Mesenchymal stem cell (in vitro differentiated cells and primary cell): Measurements from ENCODE around the gene LAMC3.

Experiments
- DNase-seq: peaks from one replicate; pipeline ENCODE4 v3.0.0-alpha.2; 2013
- H2AFZ ChIP-seq: one replicate; pipeline ENCODE4 v1.6.1; 2013; ENCODE audit warnings: low read depth, mild to moderate bottlenecking, control low read depth, inconsistent platforms, low read length, moderate library complexity
- H2AK5ac ChIP-seq: 2 replicates; pipeline ENCODE4 v1.6.1; 2013; ENCODE audit warnings: low read length, moderate library complexity, mild to moderate bottlenecking, inconsistent platforms; ENCODE audit not compliant: severe bottlenecking
- H2BK120ac ChIP-seq: one replicate; pipeline ENCODE4 v1.6.1; 2013; ENCODE audit warnings: low read depth, mild to moderate bottlenecking, inconsistent platforms, low read length, moderate library complexity
- H2BK12ac ChIP-seq, 2 experiments: one replicate each; pipeline ENCODE4 v1.6.1; 2013; ENCODE audit warnings: inconsistent platforms in 2 of 2, low read length in 2 of 2, mild to moderate bottlenecking in 2 of 2, moderate library complexity in 2 of 2, control low read depth in 1 of 2
- H2BK15ac ChIP-seq: one replicate; pipeline ENCODE4 v1.6.1; 2013; ENCODE audit warnings: mild to moderate bottlenecking, low read depth, inconsistent platforms; ENCODE audit not compliant: poor library complexity, severe bottlenecking
- H2BK5ac ChIP-seq: 2 replicates; pipeline ENCODE4 v1.6.1; 2013; ENCODE audit warnings: low read depth, mild to moderate bottlenecking, low read length, control low read depth, inconsistent platforms; ENCODE audit not compliant: poor library complexity, severe bottlenecking
- H3K14ac ChIP-seq, 2 experiments: one replicate each; pipeline ENCODE4 v1.6.1; 2013; ENCODE audit warnings: inconsistent platforms in 2 of 2, low read length in 2 of 2, control low read depth in 1 of 2, mild to moderate bottlenecking in 1 of 2, moderate library complexity in 1 of 2
- H3K18ac ChIP-seq, 2 experiments: one replicate each; pipeline ENCODE4 v1.6.1; 2013; ENCODE audit warnings: inconsistent platforms in 2 of 2, low read length in 2 of 2, control low read depth in 1 of 2, low read depth in 1 of 2, mild to moderate bottlenecking in 1 of 2
- H3K23ac ChIP-seq, 2 experiments: one replicate each; pipeline ENCODE4 v1.6.1; 2013; ENCODE audit warnings: inconsistent platforms in 2 of 2, low read length in 2 of 2, mild to moderate bottlenecking in 2 of 2, moderate library complexity in 2 of 2, control low read depth in 1 of 2
- H3K27ac ChIP-seq: 2 replicates; pipeline ENCODE4 v1.5.1; 2013; ENCODE audit warnings: mild to moderate bottlenecking, moderate library complexity, low read length, control low read depth, inconsistent platforms; ENCODE audit not compliant: poor library complexity, severe bottlenecking
- H3K27me3 ChIP-seq, 2 experiments: 2 replicates each; pipeline versions ENCODE4 v1.6.1 to v1.7.0; 2013; ENCODE audit warnings: low read length in 2 of 2, mild to moderate bottlenecking in 2 of 2, moderate library complexity in 2 of 2, control low read depth in 1 of 2, inconsistent platforms in 1 of 2; ENCODE audit not compliant: control insufficient read depth in 1 of 2, insufficient read depth in 1 of 2
- H3K36me3 ChIP-seq, 2 experiments: 2 replicates each; pipeline versions ENCODE4 v1.6.1 to v1.7.0; 2013; ENCODE audit warnings: low read length in 2 of 2, control low read depth in 1 of 2, inconsistent platforms in 1 of 2, low read depth in 1 of 2, mild to moderate bottlenecking in 1 of 2; ENCODE audit not compliant: insufficient read depth in 2 of 2, control insufficient read depth in 1 of 2
- H3K4ac ChIP-seq, 2 experiments: one replicate each; pipeline ENCODE4 v1.6.1; 2013; ENCODE audit warnings: inconsistent platforms in 2 of 2, low read length in 2 of 2, mild to moderate bottlenecking in 2 of 2, moderate library complexity in 2 of 2, control low read depth in 1 of 2, low read depth in 1 of 2
- H3K4me1 ChIP-seq: 2 replicates; pipeline ENCODE4 v1.6.1; 2013; ENCODE audit warnings: low read depth, low read length, control low read depth; ENCODE audit not compliant: control insufficient read depth, insufficient read depth
- H3K4me2 ChIP-seq: 2 replicates; pipeline ENCODE4 v1.6.1; 2013; ENCODE audit warnings: low read length, mild to moderate bottlenecking, inconsistent platforms; ENCODE audit not compliant: poor library complexity, severe bottlenecking
- H3K4me3 ChIP-seq, 2 experiments: 2 replicates each; pipeline versions ENCODE4 v1.5.1 to v1.7.0; 2013; ENCODE audit warnings: low read length in 2 of 2, mild to moderate bottlenecking in 2 of 2, control low read depth in 1 of 2, low read depth in 1 of 2; ENCODE audit not compliant: insufficient read depth in 1 of 2
- H3K79me1 ChIP-seq: replicated peaks from 2 replicates; pipeline ENCODE4 v1.6.1; 2013; ENCODE audit warnings: mild to moderate bottlenecking, control low read depth, low read length, inconsistent platforms; ENCODE audit not compliant: poor library complexity, severe bottlenecking
- H3K9ac ChIP-seq: 2 replicates; pipeline ENCODE4 v1.7.0; 2013; ENCODE audit warnings: mild to moderate bottlenecking, low read length, moderate library complexity
- H3K9me3 ChIP-seq: 2 replicates; pipeline ENCODE4 v1.7.0; 2013; ENCODE audit warnings: mild to moderate bottlenecking, low read length; ENCODE audit not compliant: control insufficient read depth
- H4K8ac ChIP-seq: one replicate; pipeline ENCODE4 v1.6.1; 2013; ENCODE audit warnings: inconsistent platforms, mild to moderate bottlenecking, low read length, moderate library complexity
- H4K91ac ChIP-seq: one replicate; pipeline ENCODE4 v1.6.1; 2013; ENCODE audit warnings: mild to moderate bottlenecking, low read length, inconsistent platforms
- WGBS: methylation state at CpG from one replicate; pipeline ENCODE4 v1.1.7; 2013; ENCODE audit warnings: mixed read lengths; 5-methylcytosine and 5-hydroxymethylcytosine counted together

LAMC3 gene

GRCh38 chr9:131021785-131022184 lies 12.8 kb downstream of the LAMC3 start:
- H3K9me3 ChIP-seq, result peaks cover 14% of the 10 kb centered on the region
- H2AFZ ChIP-seq, result no peak overlapping the region
- no peak overlapping the region for H3K9ac ChIP-seq
- H3K4me3 ChIP-seq, result no peak overlapping the region
- no peaks in the 10 kb centered on the region for H3K36me3 ChIP-seq
- H3K27me3 ChIP-seq, result peaks cover 41 to 57% of the 10 kb centered on the region in 2 experiments
- no peak overlapping the region for H4K91ac ChIP-seq
- no peak overlapping the region for H2BK15ac ChIP-seq
- no peak overlapping the region for H2AK5ac ChIP-seq
- WGBS, result 84% methylated on average over 5 of the region's 7 CpGs
- H2BK120ac ChIP-seq, result no peak overlapping the region
- H3K18ac ChIP-seq, result no peak overlapping the region
- H3K14ac ChIP-seq, result no peak overlapping the region
- H3K4me1 ChIP-seq, result peaks cover 5% of the 10 kb centered on the region
- H2BK12ac ChIP-seq, result no peak overlapping the region
- H3K4ac ChIP-seq, result no peak overlapping the region
- H2BK5ac ChIP-seq, result no peak overlapping the region
- no peak for DNase-seq
- no peak overlapping the region for H3K4me2 ChIP-seq
- no peak overlapping the region for H4K8ac ChIP-seq
- H3K27ac ChIP-seq, result no peak overlapping the region
- H3K23ac ChIP-seq, result no peak overlapping the region
- no peaks in the 10 kb centered on the region for H3K79me1 ChIP-seq

- H4K91ac ChIP-seq, result no peak overlapping the region
- no peak overlapping the region for H3K14ac ChIP-seq
- H3K4me3 ChIP-seq, result no peak overlapping the region
- H3K23ac ChIP-seq, result no peak overlapping the region
- no peak for DNase-seq
- H3K4me1 ChIP-seq, result no peaks in the 10 kb centered on the region
- no peak overlapping the region for H2BK12ac ChIP-seq
- H3K27me3 ChIP-seq, result peaks cover 51 to 63% of the 10 kb centered on the region in 2 experiments
- no peak overlapping the region for H3K18ac ChIP-seq
- H3K27ac ChIP-seq, result no peak overlapping the region
- no peak overlapping the region for H4K8ac ChIP-seq
- 90% methylated on average over 15 of the region's 15 CpGs for WGBS
- no peak overlapping the region for H3K9ac ChIP-seq
- no peaks in the 10 kb centered on the region for H3K79me1 ChIP-seq
- H3K9me3 ChIP-seq, result peaks cover 3% of the 10 kb centered on the region
- H3K4me2 ChIP-seq, result no peak overlapping the region
- no peak overlapping the region for H2BK15ac ChIP-seq
- H2AK5ac ChIP-seq, result no peak overlapping the region
- no peak overlapping the region for H2BK5ac ChIP-seq
- no peak overlapping the region for H2AFZ ChIP-seq
- no peak overlapping the region for H2BK120ac ChIP-seq
- no peak overlapping the region for H3K4ac ChIP-seq
- no peaks in the 10 kb centered on the region for H3K36me3 ChIP-seq
Measured at GRCh38 chr9:131024978-131025868, 16.2 kb downstream of the LAMC3 start.

GRCh38 chr9:131025953-131026858 lies 17.2 kb downstream of the LAMC3 start:
- Histone ChIP-seq H3K4me2 (no peak overlapping the region), H3K4me1 (peaks cover 1% of the 10 kb centered on the region), H3K23ac (no peak overlapping the region), H3K27me3 (peaks cover 53 to 71% of the 10 kb centered on the region in 2 experiments), H3K27ac (no peak overlapping the region), H2BK5ac (no peak overlapping the region), H4K8ac (no peak overlapping the region), H3K14ac (no peak overlapping the region), H2BK120ac (no peak overlapping the region), H3K18ac (no peak overlapping the region), H2BK12ac (no peak overlapping the region), H4K91ac (no peak overlapping the region), H3K4me3 (no peak overlapping the region), H3K9me3 (no peaks in the 10 kb centered on the region), H3K9ac (no peak overlapping the region), H3K4ac (no peak overlapping the region), H2BK15ac (no peak overlapping the region), H2AK5ac (no peak overlapping the region), H3K36me3 (no peaks in the 10 kb centered on the region), H3K79me1 (no peaks in the 10 kb centered on the region), H2AFZ (no peak overlapping the region)
- 94% methylated on average over 40 of the region's 40 CpGs for WGBS
- no peak for DNase-seq
